ENCODE data around the gene CACNA2D3.

- TF ChIP-seq CTCF (IDR thresholded peaks at IDR 0.05; ENCODE audit: poor library complexity, severe bottlenecking) (no peak), REST (IDR thresholded peaks at IDR 0.05; ENCODE audit: borderline replicate concordance) (no peak), TAF1 (IDR thresholded peaks at IDR 0.05; ENCODE audit: low read depth) (no peak), EZH2 (IDR thresholded peaks at IDR 0.05; ENCODE audit: borderline replicate concordance, insufficient read depth, low read length, poor library complexity, severe bottlenecking) (no peak), POLR2AphosphoS5 (IDR thresholded peaks at IDR 0.05) (no peak), MXI1 (conservative IDR thresholded peaks at IDR 0.05; ENCODE audit: poor library complexity, severe bottlenecking) (no peak), EP300 (conservative IDR thresholded peaks at IDR 0.05; ENCODE audit: poor library complexity, severe bottlenecking) (no peak)
Observed at GRCh38 chr3:54719914-54720313, 597.6 kb downstream of the CACNA2D3 start.

All from neural cell (in vitro differentiated cells).